Chondrocyte (in vitro differentiated cells): ENCODE results near the gene TMEM202. TPM values are rescaled to one million over a fixed set of nuclear protein-coding genes. Genes with fewer than 3 reads are reported as not detected.
"Not testable (repeated sequence)": the region's sequence is repeated elsewhere in the genome, so short reads cannot be mapped to it uniquely, and the experiment has no call there.

Experiments used
- DNase-seq: peaks from one replicate; pipeline ENCODE4 v3.0.0; 2021; ENCODE audit warnings: mixed read lengths, low spot score
- H3K27ac Mint-ChIP-seq: one replicate; pipeline ENCODE4 v1.8.0; 2021; ENCODE audit warnings: mild to moderate bottlenecking, moderate library complexity, mixed read lengths; ENCODE audit not compliant: unreplicated experiment
- H3K27me3 Mint-ChIP-seq: 2 replicates; pipeline ENCODE4 v1.8.0; 2021; ENCODE audit warnings: low read depth, mixed read lengths
- H3K36me3 Mint-ChIP-seq: 2 replicates; pipeline ENCODE4 v1.8.0; 2021; ENCODE audit warnings: low read depth, mixed read lengths
- H3K4me1 Mint-ChIP-seq: 2 replicates; pipeline ENCODE4 v1.8.0; 2021; ENCODE audit warnings: low read depth, mild to moderate bottlenecking, mixed read lengths
- H3K4me3 Mint-ChIP-seq: one replicate; pipeline ENCODE4 v1.8.0; 2021; ENCODE audit warnings: mild to moderate bottlenecking, moderate library complexity, mixed read lengths; ENCODE audit not compliant: unreplicated experiment
- H3K9me3 Mint-ChIP-seq: 2 replicates; pipeline ENCODE4 v1.8.0; 2021; ENCODE audit warnings: low read depth, mixed read lengths
- CTCF ChIP-seq: fragments of 200-600 bp; sonication (generic); IDR thresholded peaks from 2 replicates; pipeline ENCODE4 v1.5.0; 2021; ENCODE audit warnings: antibody characterized with exemption, mild to moderate bottlenecking, moderate library complexity
- total RNA-seq: library from RNA; stranded (reverse); gene quantifications from 3 replicates; pipeline ENCODE4 v1.2.1, GENCODE V29; 2021

The TMEM202 gene
- total RNA-seq, 1 donor from 2014 or later, result not detected

DNA sequence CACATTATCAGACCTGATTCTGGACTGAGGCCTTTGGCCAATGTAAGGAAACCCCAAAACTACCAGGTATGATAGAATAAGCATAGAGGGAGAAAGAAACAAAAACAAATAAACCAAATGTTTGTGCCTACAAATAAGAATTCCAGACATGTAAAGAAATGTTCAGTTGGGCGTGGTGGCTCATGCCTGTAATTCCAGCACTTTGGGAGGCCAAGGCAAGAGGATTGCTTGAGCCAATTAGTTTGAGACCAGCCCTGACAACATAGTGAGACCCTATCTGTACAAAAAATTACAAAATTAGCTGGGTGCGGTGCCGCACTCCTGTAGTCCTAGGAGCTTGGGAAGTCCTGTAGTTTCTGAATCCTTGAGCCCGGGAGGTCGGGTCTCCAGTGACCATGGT, 13.0 kb downstream of the TMEM202 start:
- Mint-ChIP-seq H3K36me3 (no peaks in the 10 kb centered on the region), H3K27ac (no peak overlapping the region), H3K9me3 (peaks cover 6% of the 10 kb centered on the region), H3K27me3 (peaks cover 43% of the 10 kb centered on the region), H3K4me3 (no peak overlapping the region), H3K4me1 (no peaks in the 10 kb centered on the region)
- DNase-seq, result no peak
- no peak for TF ChIP-seq CTCF

DNA sequence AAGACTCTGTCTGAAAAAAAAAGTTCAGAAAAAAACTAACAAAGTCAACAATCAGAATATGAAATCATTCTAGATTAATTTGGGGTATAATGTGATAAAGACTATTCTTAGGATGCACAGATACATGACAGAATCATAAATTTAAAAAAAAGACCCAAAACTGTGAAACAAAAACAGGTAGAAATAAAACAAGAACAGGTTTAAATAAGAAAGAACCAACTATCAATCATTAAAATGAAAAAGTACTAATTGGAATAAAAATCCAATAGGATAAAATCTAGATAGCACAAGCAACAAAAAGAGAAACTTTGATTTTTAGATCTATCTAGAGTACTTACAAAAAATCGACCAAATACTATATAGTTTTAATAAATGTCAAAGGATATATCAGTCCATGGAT, 13.4 kb downstream of the TMEM202 start:
- DNase-seq, result no peak
- Mint-ChIP-seq H3K27me3 (peaks cover 41% of the 10 kb centered on the region), H3K9me3 (peaks cover 6% of the 10 kb centered on the region), H3K27ac (no peak overlapping the region), H3K36me3 (no peaks in the 10 kb centered on the region), H3K4me1 (no peaks in the 10 kb centered on the region), H3K4me3 (no peak overlapping the region)
- TF ChIP-seq CTCF, result no peak

DNA sequence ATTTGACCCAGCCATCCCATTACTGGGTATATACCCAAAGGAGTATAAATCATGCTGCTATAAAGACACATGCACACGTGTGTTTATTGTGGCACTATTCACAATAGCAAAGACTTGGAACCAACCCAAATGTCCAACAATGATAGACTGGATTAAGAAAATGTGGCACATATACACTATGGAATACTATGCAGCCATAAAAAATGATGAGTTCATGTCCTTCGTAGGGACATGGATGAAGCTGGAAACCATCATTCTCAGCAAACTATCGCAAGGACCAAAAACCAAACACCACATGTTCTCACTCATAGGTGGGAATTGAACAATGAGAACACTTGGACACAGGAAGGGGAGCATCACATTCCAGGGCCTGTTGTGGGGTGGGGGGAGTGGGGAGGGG, 15.2 kb downstream of the TMEM202 start:
- not testable (repeated sequence) for H3K9me3 Mint-ChIP-seq, H3K27ac Mint-ChIP-seq, H3K4me1 Mint-ChIP-seq, H3K4me3 Mint-ChIP-seq, DNase-seq, H3K36me3 Mint-ChIP-seq
- peaks cover 30% of the 10 kb centered on the region for H3K27me3 Mint-ChIP-seq

DNA sequence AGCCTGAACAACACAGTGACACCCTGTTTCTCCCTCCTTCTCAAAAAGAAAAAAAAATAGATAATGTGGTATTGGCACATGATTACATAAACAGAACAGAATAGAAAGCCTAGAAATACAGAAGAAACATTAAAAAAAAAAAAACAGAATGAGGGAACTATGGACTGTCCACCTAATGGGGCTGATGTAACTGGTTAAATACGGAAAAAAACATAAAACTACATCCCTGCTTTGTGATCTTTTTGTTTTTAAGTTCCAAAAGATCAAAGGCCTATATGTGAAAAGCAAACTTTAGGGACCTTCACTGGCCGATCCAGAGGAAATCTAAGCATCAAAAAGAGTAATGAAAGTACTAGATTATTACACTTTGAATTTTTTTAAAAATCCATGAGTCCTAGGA, 17.2 kb downstream of the TMEM202 start:
- Mint-ChIP-seq H3K27ac (no peak overlapping the region), H3K36me3 (no peaks in the 10 kb centered on the region), H3K27me3 (peaks cover 21% of the 10 kb centered on the region), H3K4me1 (no peaks in the 10 kb centered on the region), H3K4me3 (no peak overlapping the region), H3K9me3 (peaks cover 6% of the 10 kb centered on the region)
- no peak for DNase-seq
- TF ChIP-seq CTCF, result no peak

GRCh38 chr15:72419768-72420167, 21.7 kb downstream of the TMEM202 start:
- H3K27ac Mint-ChIP-seq, DNase-seq, H3K36me3 Mint-ChIP-seq, H3K4me1 Mint-ChIP-seq, H3K4me3 Mint-ChIP-seq: not testable (repeated sequence)
- H3K9me3 Mint-ChIP-seq, result peaks cover 10% of the 10 kb centered on the region
- peaks cover 18% of the 10 kb centered on the region for H3K27me3 Mint-ChIP-seq

DNA sequence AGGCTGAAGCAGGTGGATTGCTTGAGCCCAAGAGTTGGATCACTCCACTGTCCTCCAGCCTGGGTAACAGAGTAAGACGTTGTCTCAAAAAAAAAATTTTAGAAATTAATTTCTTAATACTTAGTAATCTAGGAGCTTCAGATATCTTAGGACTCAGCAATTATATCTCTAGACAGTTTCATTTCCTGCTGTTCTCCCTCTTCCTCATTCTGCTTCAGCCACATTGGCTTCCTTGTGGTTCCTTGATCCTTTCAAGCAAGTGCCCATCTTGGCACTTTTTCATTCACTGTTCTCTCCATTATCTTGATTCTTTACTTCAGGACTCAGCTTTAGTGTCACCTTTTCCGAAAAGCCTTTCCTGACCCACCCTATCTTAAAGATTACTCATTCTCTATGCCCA, 22.5 kb downstream of the TMEM202 start:
- Mint-ChIP-seq H3K27me3 (peaks cover 18% of the 10 kb centered on the region), H3K36me3 (peaks cover 8% of the 10 kb centered on the region)
- no peak for DNase-seq

More for the DNA sequence above, 22.5 kb downstream of the TMEM202 start:
- Mint-ChIP-seq H3K27ac (no peak overlapping the region), H3K4me3 (no peak overlapping the region), H3K4me1 (no peaks in the 10 kb centered on the region), H3K9me3 (peaks cover 14% of the 10 kb centered on the region)
- TF ChIP-seq CTCF, result no peak
